Measurements from ENCODE around the gene RIPK4. TPM values are rescaled to one million over a fixed set of nuclear protein-coding genes. Genes with fewer than 3 reads are reported as not detected.

RIPK4 gene
- total and polyA plus RNA-seq, 2 of the 13 experiments (the other 11 are each of a cell fraction or from before 2014, with no cell fraction given), result 3.1 to 4.9 TPM

DNA sequence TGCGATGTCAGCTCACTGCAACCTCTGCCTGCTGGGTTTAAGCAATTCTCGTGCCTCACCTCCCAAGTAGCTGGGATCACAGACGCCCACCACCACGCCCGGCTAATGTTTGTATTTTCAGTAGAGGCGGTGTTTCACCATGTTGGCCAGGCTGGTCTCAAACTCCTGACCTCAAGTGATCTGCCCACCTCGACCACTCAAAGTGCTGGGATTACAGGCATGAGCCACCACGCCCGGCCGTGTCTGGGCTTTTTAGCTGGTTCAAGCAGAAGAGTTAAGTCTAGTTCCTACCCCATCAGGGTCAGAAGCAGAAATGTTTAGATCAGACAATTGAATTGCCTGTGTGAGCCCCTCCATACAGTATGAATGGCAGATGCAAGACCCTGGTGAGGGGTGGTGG lies 27.7 kb upstream of the RIPK4 start:
- no peaks in the 10 kb centered on the region for H3K79me2 ChIP-seq (ENCODE audit: insufficient read depth, low read length)
- DNase-seq (ENCODE audit: low spot score), result no peak
- no peak for FAIRE-seq
- peaks cover 11% of the 10 kb centered on the region for H3K9me3 ChIP-seq (ENCODE audit: low read length)
- ChIA-PET CTCF (ENCODE audit: low intra/inter-chr PET ratio, low total read pairs) (no interaction called here), POLR2A (no interaction called here)
- no peak for TF ChIP-seq GATA4 (IDR thresholded peaks at IDR 0.05; ENCODE audit: borderline replicate concordance, low read depth)
- no peak for TF ChIP-seq PCBP1 (IDR thresholded peaks at IDR 0.05; ENCODE audit: borderline replicate concordance, low read depth, low read length)
- TF ChIP-seq ZNF496 (CRISPR knock-in tag; IDR thresholded peaks at IDR 0.05; ENCODE audit: insufficient replicate concordance), result no peak
- TF ChIP-seq HMGA1 (CRISPR knock-in tag; conservative IDR thresholded peaks at IDR 0.05), result no peak
- TF ChIP-seq ZNF143 (CRISPR knock-in tag; IDR thresholded peaks at IDR 0.05), result no peak
- TF ChIP-seq ZMYM4 (CRISPR knock-in tag; IDR thresholded peaks at IDR 0.05), result no peak
- TF ChIP-seq HDAC6 (IDR thresholded peaks at IDR 0.05; ENCODE audit: low read depth, low read length), result no peak
- TF ChIP-seq ARNT2 (CRISPR knock-in tag; IDR thresholded peaks at IDR 0.05; ENCODE audit: low read depth), result no peak
- TF ChIP-seq FOSL2 (CRISPR knock-in tag; IDR thresholded peaks at IDR 0.05), result no peak
- TF ChIP-seq ZSCAN20 (CRISPR knock-in tag; IDR thresholded peaks at IDR 0.05; ENCODE audit: borderline replicate concordance), result no peak
- no peak for TF ChIP-seq FOXK1 (CRISPR knock-in tag; IDR thresholded peaks at IDR 0.05; ENCODE audit: borderline replicate concordance, low read depth)
- no peak for TF ChIP-seq SALL1 (CRISPR knock-in tag; IDR thresholded peaks at IDR 0.05)
- TF ChIP-seq ZEB1 (IDR thresholded peaks at IDR 0.05; ENCODE audit: insufficient replicate concordance, low read depth), result no peak
- no peak for TF ChIP-seq ZNF253 (CRISPR knock-in tag; IDR thresholded peaks at IDR 0.05; ENCODE audit: borderline replicate concordance)
- no peak for TF ChIP-seq HOXA3 (CRISPR knock-in tag; IDR thresholded peaks at IDR 0.05)
- TF ChIP-seq, protein P1, sequence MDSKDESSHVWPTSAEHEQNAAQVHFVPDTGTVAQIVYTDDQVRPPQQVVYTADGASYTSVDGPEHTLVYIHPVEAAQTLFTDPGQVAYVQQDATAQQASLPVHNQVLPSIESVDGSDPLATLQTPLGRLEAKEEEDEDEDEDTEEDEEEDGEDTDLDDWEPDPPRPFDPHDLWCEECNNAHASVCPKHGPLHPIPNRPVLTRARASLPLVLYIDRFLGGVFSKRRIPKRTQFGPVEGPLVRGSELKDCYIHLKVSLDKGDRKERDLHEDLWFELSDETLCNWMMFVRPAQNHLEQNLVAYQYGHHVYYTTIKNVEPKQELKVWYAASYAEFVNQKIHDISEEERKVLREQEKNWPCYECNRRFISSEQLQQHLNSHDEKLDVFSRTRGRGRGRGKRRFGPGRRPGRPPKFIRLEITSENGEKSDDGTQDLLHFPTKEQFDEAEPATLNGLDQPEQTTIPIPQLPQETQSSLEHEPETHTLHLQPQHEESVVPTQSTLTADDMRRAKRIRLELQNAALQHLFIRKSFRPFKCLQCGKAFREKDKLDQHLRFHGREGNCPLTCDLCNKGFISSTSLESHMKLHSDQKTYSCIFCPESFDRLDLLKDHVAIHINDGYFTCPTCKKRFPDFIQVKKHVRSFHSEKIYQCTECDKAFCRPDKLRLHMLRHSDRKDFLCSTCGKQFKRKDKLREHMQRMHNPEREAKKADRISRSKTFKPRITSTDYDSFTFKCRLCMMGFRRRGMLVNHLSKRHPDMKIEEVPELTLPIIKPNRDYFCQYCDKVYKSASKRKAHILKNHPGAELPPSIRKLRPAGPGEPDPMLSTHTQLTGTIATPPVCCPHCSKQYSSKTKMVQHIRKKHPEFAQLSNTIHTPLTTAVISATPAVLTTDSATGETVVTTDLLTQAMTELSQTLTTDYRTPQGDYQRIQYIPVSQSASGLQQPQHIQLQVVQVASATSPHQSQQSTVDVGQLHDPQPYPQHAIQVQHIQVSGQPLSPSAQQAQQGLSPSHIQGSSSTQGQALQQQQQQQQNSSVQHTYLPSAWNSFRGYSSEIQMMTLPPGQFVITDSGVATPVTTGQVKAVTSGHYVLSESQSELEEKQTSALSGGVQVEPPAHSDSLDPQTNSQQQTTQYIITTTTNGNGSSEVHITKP (CRISPR knock-in tag; IDR thresholded peaks at IDR 0.05; ENCODE audit: low read depth), result no peak
- no peak for TF ChIP-seq SRSF1 (optimal IDR thresholded peaks at IDR 0.05; ENCODE audit: low read depth, low read length)
- no peak for TF ChIP-seq TOE1 (CRISPR knock-in tag; IDR thresholded peaks at IDR 0.05)
- TF ChIP-seq TGIF2 (CRISPR knock-in tag; IDR thresholded peaks at IDR 0.05), result no peak
- H2AFZ ChIP-seq (ENCODE audit: low read length), result no peak overlapping the region
- no peak overlapping the region for H3K27ac ChIP-seq (ENCODE audit: extremely low read length, insufficient read depth, low read length)
- H3K4me1 ChIP-seq (ENCODE audit: insufficient read depth, low read length), result no peaks in the 10 kb centered on the region
- H3K4me2 ChIP-seq (ENCODE audit: low read depth, low read length), result no peak overlapping the region
- BruUV-seq (replicated peaks), result no TSS peak
- no peak overlapping the region for H3K9ac ChIP-seq (ENCODE audit: insufficient read depth, low read depth, low read length)
- intact Hi-C loops (cut with micrococcal nuclease; ENCODE audit: unreplicated experiment), result no loop called here
- no peak for ATAC-seq
- no peak overlapping the region for H3K4me3 ChIP-seq (replicated peaks in 1 of 3; ENCODE audit: insufficient read depth in 1 of 3, low read depth in 2 of 3, low read length in 3 of 3)
- WGBS (ENCODE audit: low lambda C conversion rate), result 79% methylated on average over 10 of the region's 10 CpGs
- H3K27me3 ChIP-seq (ENCODE audit: control insufficient read depth in 1 of 2, insufficient read depth in 2 of 2, low read length in 2 of 2), result no peaks in the 10 kb centered on the region
- H3K36me3 ChIP-seq (replicated peaks in 1 of 2; ENCODE audit: control insufficient read depth in 1 of 2, insufficient read depth in 2 of 2, low read length in 2 of 2), result peaks cover 3% of the 10 kb centered on the region in 2 experiments; a peak in 3 of 5 replicates
- in situ Hi-C loops (cut with HindIII; ENCODE audit: extremely low pct_ligation_motif_present, low pct_unique_long_range_greater_than_20kb), result no loop called here
- no peaks in the 10 kb centered on the region for H4K20me1 ChIP-seq (ENCODE audit: insufficient read depth, low read length)
